WTC11 (cell line): ENCODE results near the gene NAGA. TPM values are rescaled to one million over a fixed set of nuclear protein-coding genes. Genes with fewer than 3 reads are reported as not detected.

Source experiments
- AFF4 ChIP-seq: sonication (generic); formaldehyde crosslinking; IDR thresholded peaks from 2 replicates; pipeline ENCODE4 v1.8.1; 2023; ENCODE audit warnings: mild to moderate bottlenecking, missing genetic modification reagents, borderline replicate concordance
- ATF2 ChIP-seq: sonication (generic); formaldehyde crosslinking; IDR thresholded peaks from 2 replicates; pipeline ENCODE4 v1.8.1; 2022; ENCODE audit warnings: low read depth, missing genetic modification reagents, borderline replicate concordance
- FOXP1 ChIP-seq: sonication (generic); formaldehyde crosslinking; IDR thresholded peaks from 2 replicates; pipeline ENCODE4 v1.8.0; 2022; ENCODE audit warnings: missing genetic modification reagents, mild to moderate bottlenecking, moderate library complexity, borderline replicate concordance
- GABPB1 ChIP-seq: sonication (generic); formaldehyde crosslinking; IDR thresholded peaks from 2 replicates; pipeline ENCODE4 v1.8.1; 2023; ENCODE audit warnings: mild to moderate bottlenecking, missing genetic modification reagents
- MAX ChIP-seq: sonication (generic); formaldehyde crosslinking; IDR thresholded peaks from 2 replicates; pipeline ENCODE4 v1.8.0; 2022; ENCODE audit warnings: mild to moderate bottlenecking, missing genetic modification reagents
- MLX ChIP-seq: sonication (generic); formaldehyde crosslinking; IDR thresholded peaks from 2 replicates; pipeline ENCODE4 v1.8.1; 2023; ENCODE audit warnings: mild to moderate bottlenecking, missing genetic modification reagents, moderate library complexity
- OVOL2 ChIP-seq: fragments of 250-450 bp; sonication (Bioruptor Pico); IDR thresholded peaks from 2 replicates; pipeline ENCODE4 v1.9.0; 2021; ENCODE audit warnings: mild to moderate bottlenecking, borderline replicate concordance
- PREB ChIP-seq: sonication (generic); formaldehyde crosslinking; IDR thresholded peaks from 2 replicates; pipeline ENCODE4 v1.8.1; 2022; ENCODE audit warnings: mild to moderate bottlenecking, missing genetic modification reagents, moderate library complexity, borderline replicate concordance
- RORB ChIP-seq: fragments of 250-450 bp; sonication (Bioruptor Pico); IDR thresholded peaks from 2 replicates; pipeline ENCODE4 v1.9.0; 2021; ENCODE audit warnings: mild to moderate bottlenecking
- SMAD3 ChIP-seq: sonication (generic); formaldehyde crosslinking; IDR thresholded peaks from 2 replicates; pipeline ENCODE4 v1.8.0; 2022; ENCODE audit warnings: missing genetic modification reagents, mild to moderate bottlenecking, borderline replicate concordance
- SMAD4 ChIP-seq: sonication (generic); formaldehyde crosslinking; IDR thresholded peaks from 2 replicates; pipeline ENCODE4 v1.8.0; 2022; ENCODE audit warnings: mild to moderate bottlenecking, missing genetic modification reagents
- USF1 ChIP-seq: sonication (generic); formaldehyde crosslinking; IDR thresholded peaks from 2 replicates; pipeline ENCODE4 v1.8.0; 2022; ENCODE audit warnings: mild to moderate bottlenecking, missing genetic modification reagents
- ZNF121 ChIP-seq: sonication (generic); formaldehyde crosslinking; IDR thresholded peaks from 2 replicates; pipeline ENCODE4 v1.8.0; 2023; ENCODE audit warnings: missing genetic modification reagents
- ZNF219 ChIP-seq: sonication (generic); formaldehyde crosslinking; IDR thresholded peaks from 2 replicates; pipeline ENCODE4 v1.8.0; 2023; ENCODE audit warnings: missing genetic modification reagents, mild to moderate bottlenecking, borderline replicate concordance
- ZNF232 ChIP-seq: sonication (generic); formaldehyde crosslinking; IDR thresholded peaks from 2 replicates; pipeline ENCODE4 v1.8.0; 2022; ENCODE audit warnings: mild to moderate bottlenecking, missing genetic modification reagents
- ZNF263 ChIP-seq: sonication (generic); formaldehyde crosslinking; IDR thresholded peaks from 2 replicates; pipeline ENCODE4 v1.8.1; 2022; ENCODE audit warnings: low read depth, mild to moderate bottlenecking, moderate library complexity, missing genetic modification reagents
- ZNF281 ChIP-seq: sonication (generic); formaldehyde crosslinking; IDR thresholded peaks from 2 replicates; pipeline ENCODE4 v1.8.0; 2023; ENCODE audit warnings: mild to moderate bottlenecking, missing genetic modification reagents
- ZNF317 ChIP-seq: sonication (generic); formaldehyde crosslinking; IDR thresholded peaks from 2 replicates; pipeline ENCODE4 v1.8.1; 2023; ENCODE audit warnings: low read depth, mild to moderate bottlenecking, moderate library complexity, missing genetic modification reagents, borderline replicate concordance
- ZNF532 ChIP-seq: fragments of 250-450 bp; sonication (Bioruptor Pico); IDR thresholded peaks from 2 replicates; pipeline ENCODE4 v1.9.0; 2021; ENCODE audit warnings: mild to moderate bottlenecking, borderline replicate concordance
- ZNF671 ChIP-seq: fragments of 250-450 bp; sonication (Bioruptor Pico); IDR thresholded peaks from 2 replicates; pipeline ENCODE4 v1.8.0; 2021; ENCODE audit warnings: mild to moderate bottlenecking
- total RNA-seq: library from RNA; stranded (reverse); gene quantifications from 3 replicates; pipeline ENCODE4 v1.2.3, GENCODE V29; 2021

Gene NAGA
- total RNA-seq, 1 experiment from 2014 or later: 19.4 TPM

- 0 out of 2 replicates have a peak, but pooled peaks have one; percentile 39 for TF ChIP-seq ZNF263 (CRISPR knock-in tag)
- no peak for TF ChIP-seq ZNF317 (CRISPR knock-in tag)
- TF ChIP-seq ZNF219 (CRISPR knock-in tag): no peak
- TF ChIP-seq GABPB1 (CRISPR knock-in tag): peak; percentile 44; the same call in 1 of the 2 replicates
- TF ChIP-seq SMAD4 (CRISPR knock-in tag): no peak
- TF ChIP-seq ATF2 (CRISPR knock-in tag): no peak
- no peak for TF ChIP-seq RORB
- no peak for TF ChIP-seq AFF4 (CRISPR knock-in tag)
- TF ChIP-seq USF1 (CRISPR knock-in tag): peak; percentile 56
- no peak for TF ChIP-seq ZNF532 (CRISPR knock-in tag)
- 0 out of 2 replicates have a peak, but pooled peaks have one; percentile 34 for TF ChIP-seq SMAD3 (CRISPR knock-in tag)
- no peak for TF ChIP-seq PREB (CRISPR knock-in tag)
- no peak; the same call in 1 of the 2 replicates for TF ChIP-seq ZNF232 (CRISPR knock-in tag)
- no peak for TF ChIP-seq ZNF671
- no peak; the same call in 1 of the 2 replicates for TF ChIP-seq MLX (CRISPR knock-in tag)
- peak; percentile 90 for TF ChIP-seq MAX (CRISPR knock-in tag)
- TF ChIP-seq ZNF121: no peak
- TF ChIP-seq OVOL2 (CRISPR knock-in tag): no peak
- no peak; the same call in 1 of the 2 replicates for TF ChIP-seq FOXP1 (CRISPR knock-in tag)
- peak; percentile 30; the same call in 1 of the 2 replicates for TF ChIP-seq ZNF281
These were observed 9.0 kb upstream of the NAGA start, which contains the start of gene SMDT1 (continued) for GRCh38 chr22:42079319-42080251.
